H9 (cell line): Measurements from ENCODE around the gene BCLAF1. TPM values are rescaled to one million over a fixed set of nuclear protein-coding genes. Genes with fewer than 3 reads are reported as not detected.

Source experiments
- DNase-seq: peaks from one replicate; pipeline ENCODE4 v3.0.0-alpha.2; 2017
- H2AFZ ChIP-seq: one replicate; pipeline ENCODE4 v1.6.1; 2013; ENCODE audit warnings: mild to moderate bottlenecking, low read length, control low read depth, moderate library complexity
- H2AK5ac ChIP-seq: 2 replicates; pipeline ENCODE4 v1.6.1; 2013; ENCODE audit warnings: low read length, control low read depth, mixed read lengths; ENCODE audit not compliant: insufficient read length
- H2BK120ac ChIP-seq: one replicate; pipeline ENCODE4 v1.6.1; 2013; ENCODE audit warnings: low read depth, mild to moderate bottlenecking, low read length, control low read depth, inconsistent platforms; ENCODE audit not compliant: poor library complexity, severe bottlenecking
- H2BK12ac ChIP-seq: 2 replicates; pipeline ENCODE4 v1.6.1; 2013; ENCODE audit warnings: low read length, control low read depth, mixed read lengths, low read depth; ENCODE audit not compliant: insufficient read length
- H2BK15ac ChIP-seq: 2 replicates; pipeline ENCODE4 v1.6.1; 2013; ENCODE audit warnings: low read depth, low read length, control low read depth
- H2BK20ac ChIP-seq: one replicate; pipeline ENCODE4 v1.6.1; 2013; ENCODE audit warnings: low read depth, mild to moderate bottlenecking, low read length, control low read depth, inconsistent platforms; ENCODE audit not compliant: poor library complexity, severe bottlenecking
- H2BK5ac ChIP-seq: 2 replicates; pipeline ENCODE4 v1.6.1; 2013; ENCODE audit warnings: low read length, control low read depth, mixed read lengths; ENCODE audit not compliant: insufficient read length
- H3K14ac ChIP-seq: 2 replicates; pipeline ENCODE4 v1.6.1; 2013; ENCODE audit warnings: low read length, control low read depth; ENCODE audit not compliant: insufficient read depth
- H3K18ac ChIP-seq: 2 replicates; pipeline ENCODE4 v1.6.1; 2013; ENCODE audit warnings: low read depth, mild to moderate bottlenecking, mixed read lengths, low read length, control low read depth; ENCODE audit not compliant: insufficient read length
- H3K23ac ChIP-seq: 2 replicates; pipeline ENCODE4 v1.6.1; 2013; ENCODE audit warnings: low read length, control low read depth, mixed read lengths, low read depth; ENCODE audit not compliant: insufficient read length
- H3K23me2 ChIP-seq: 2 replicates; pipeline ENCODE4 v1.6.1; 2013; ENCODE audit warnings: low read depth, mild to moderate bottlenecking, mixed read lengths, low read length, control low read depth; ENCODE audit not compliant: insufficient read length, poor library complexity, severe bottlenecking
- H3K27ac ChIP-seq: 2 replicates; pipeline ENCODE4 v1.5.1; 2013; ENCODE audit warnings: low read length, control low read depth, mixed read lengths, low read depth; ENCODE audit not compliant: insufficient read length
- H3K27me3 ChIP-seq: 2 replicates; pipeline ENCODE4 v1.6.1; 2013; ENCODE audit warnings: low read length, control low read depth, inconsistent platforms; ENCODE audit not compliant: insufficient read depth
- H3K4ac ChIP-seq: 2 replicates; pipeline ENCODE4 v1.6.1; 2013; ENCODE audit warnings: low read depth, mild to moderate bottlenecking, control low read depth, inconsistent platforms, low read length, moderate library complexity
- H3K4me1 ChIP-seq: 2 replicates; pipeline ENCODE4 v1.6.1; 2013; ENCODE audit warnings: low read length, control low read depth, inconsistent platforms; ENCODE audit not compliant: insufficient read depth
- H3K4me2 ChIP-seq: 2 replicates; pipeline ENCODE4 v1.6.1; 2013; ENCODE audit warnings: low read length, control low read depth, mixed read lengths; ENCODE audit not compliant: insufficient read length, insufficient read depth
- H3K56ac ChIP-seq: 2 replicates; pipeline ENCODE4 v1.6.1; 2013; ENCODE audit warnings: low read depth, mild to moderate bottlenecking, mixed read lengths, low read length, control low read depth; ENCODE audit not compliant: insufficient read length
- H3K79me1 ChIP-seq: 2 replicates; pipeline ENCODE4 v1.6.1; 2013; ENCODE audit warnings: low read depth, mild to moderate bottlenecking, moderate library complexity, low read length, control low read depth, inconsistent platforms; ENCODE audit not compliant: insufficient read depth, poor library complexity, severe bottlenecking
- H3K79me2 ChIP-seq: 2 replicates; pipeline ENCODE4 v1.6.1; 2013; ENCODE audit warnings: low read length, control low read depth, inconsistent platforms; ENCODE audit not compliant: insufficient read depth
- H3K9ac ChIP-seq: 2 replicates; pipeline ENCODE4 v1.6.1; 2013; ENCODE audit warnings: low read length, control low read depth, mixed read lengths; ENCODE audit not compliant: insufficient read length; ENCODE audit errors: extremely low read depth
- H3K9me3 ChIP-seq: one replicate; pipeline ENCODE4 v1.6.1; 2013; ENCODE audit warnings: low read depth, low read length, inconsistent platforms; ENCODE audit not compliant: control insufficient read depth
- H3T11ph ChIP-seq: one replicate; pipeline ENCODE4 v1.6.1; 2013; ENCODE audit warnings: mild to moderate bottlenecking, low read length, control low read depth, inconsistent platforms
- H4K20me1 ChIP-seq: one replicate; pipeline ENCODE4 v1.6.1; 2013; ENCODE audit not compliant: control insufficient read depth, insufficient read length, insufficient read depth
- H4K5ac ChIP-seq: 2 replicates; pipeline ENCODE4 v1.6.1; 2013; ENCODE audit warnings: low read depth, mild to moderate bottlenecking, mixed read lengths, low read length, control low read depth; ENCODE audit not compliant: insufficient read length
- H4K8ac ChIP-seq: replicated peaks from 2 replicates; pipeline ENCODE4 v1.6.1; 2013; ENCODE audit warnings: low read length, control low read depth, mixed read lengths, low read depth; ENCODE audit not compliant: insufficient read length
- H4K91ac ChIP-seq: 2 replicates; pipeline ENCODE4 v1.6.1; 2013; ENCODE audit warnings: low read depth, mild to moderate bottlenecking, moderate library complexity, mixed read lengths, low read length, control low read depth; ENCODE audit not compliant: insufficient read length
- H3K27ac Mint-ChIP-seq, 3 experiments: 2 replicates in 2 of 3; 3 replicates in 1 of 3; pipeline ENCODE4 v1.8.0; 2020 to 2021; ENCODE audit warnings: mixed read lengths in 3 of 3, mild to moderate bottlenecking in 1 of 3, moderate library complexity in 1 of 3
- H3K27me3 Mint-ChIP-seq: 2 replicates; pipeline ENCODE4 v1.8.0; 2021; ENCODE audit warnings: low read depth, mild to moderate bottlenecking, moderate library complexity, mixed read lengths
- H3K36me3 Mint-ChIP-seq, 3 experiments: 2 replicates in 2 of 3; 3 replicates in 1 of 3; pipeline ENCODE4 v1.8.0; 2020 to 2021; ENCODE audit warnings: low read depth in 3 of 3, mixed read lengths in 3 of 3; ENCODE audit not compliant: insufficient read depth in 1 of 3
- H3K4me1 Mint-ChIP-seq, 2 experiments: 2 replicates each; pipeline ENCODE4 v1.8.0; 2020; ENCODE audit warnings: mixed read lengths in 2 of 2
- H3K4me3 Mint-ChIP-seq, 2 experiments: 2 replicates in 1 of 2; 3 replicates in 1 of 2; pipeline ENCODE4 v1.8.0; 2020 to 2021; ENCODE audit warnings: mild to moderate bottlenecking in 2 of 2, mixed read lengths in 2 of 2, moderate library complexity in 1 of 2
- H3K9me3 Mint-ChIP-seq, 2 experiments: 2 replicates in 1 of 2; 3 replicates in 1 of 2; pipeline ENCODE4 v1.8.0; 2020; ENCODE audit warnings: mild to moderate bottlenecking in 2 of 2, mixed read lengths in 2 of 2, moderate library complexity in 1 of 2
- WGBS: extraction: QIAGEN DNeasy Blood & Tissue Kit; methylation state at CpG from one replicate; pipeline ENCODE4 v1.1.7; 2013; ENCODE audit warnings: missing lambda C conversion rate, low lambda C conversion rate, mixed read lengths; ENCODE audit not compliant: insufficient read length; ENCODE audit errors: extremely low coverage; 5-methylcytosine and 5-hydroxymethylcytosine counted together
- total RNA-seq: library from RNA; stranded (reverse); gene quantifications from 2 replicates; pipeline ENCODE4 v1.2.1, GENCODE V29; 2021
- TF ChIP-seq, protein P1 (sequence below): fragments of 200-600 bp; sonication (generic); conservative IDR thresholded peaks from 3 replicates; pipeline ENCODE4 v1.8.0; 2021; ENCODE audit warnings: antibody characterized with exemption, mild to moderate bottlenecking

Gene BCLAF1
- total RNA-seq, 1 experiment from 2014 or later, result 257 TPM

DNA sequence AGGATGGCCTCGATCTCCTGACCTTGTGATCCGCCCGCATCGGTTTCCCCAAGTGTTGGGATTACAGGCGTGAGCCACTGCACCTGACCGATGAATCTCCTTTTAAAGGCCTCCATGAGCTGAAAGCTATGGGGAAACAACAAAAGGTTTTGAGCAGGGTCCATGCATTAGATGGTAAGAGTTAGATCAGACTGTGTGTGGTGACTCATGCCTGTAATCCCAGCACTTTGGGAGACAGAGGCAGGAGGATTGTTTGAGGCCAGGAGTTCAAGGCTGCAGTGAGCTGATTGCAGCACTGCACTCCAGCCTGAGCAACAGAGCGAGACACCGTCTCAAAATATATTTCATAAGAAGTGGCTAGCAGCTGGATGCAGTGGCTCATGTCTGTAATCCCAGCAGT, 41.0 kb upstream of the BCLAF1 start:
- Histone ChIP-seq H2BK15ac (no peak overlapping the region), H2AK5ac (no peak overlapping the region), H3K4me2 (no peak overlapping the region), H3K4ac (no peak overlapping the region), H3K56ac (no peak overlapping the region), H3K23ac (no peak overlapping the region), H3K27ac (no peak overlapping the region), H3K27me3 (no peaks in the 10 kb centered on the region), H2BK5ac (no peak overlapping the region), H3K14ac (no peak overlapping the region), H4K20me1 (no peaks in the 10 kb centered on the region), H2AFZ (no peak overlapping the region), H3K9ac (no peak overlapping the region), H3K4me1 (no peaks in the 10 kb centered on the region), H4K91ac (no peak overlapping the region), H3K79me2 (no peaks in the 10 kb centered on the region), H3K9me3 (no peaks in the 10 kb centered on the region), H4K5ac (no peak overlapping the region), H3T11ph (no peak overlapping the region), H4K8ac (no peak overlapping the region), H3K18ac (no peak overlapping the region), H2BK120ac (no peak overlapping the region), H2BK12ac (no peak overlapping the region), H3K79me1 (no peaks in the 10 kb centered on the region), H2BK20ac (no peak overlapping the region), H3K23me2 (no peaks in the 10 kb centered on the region)
- TF ChIP-seq, protein P1, sequence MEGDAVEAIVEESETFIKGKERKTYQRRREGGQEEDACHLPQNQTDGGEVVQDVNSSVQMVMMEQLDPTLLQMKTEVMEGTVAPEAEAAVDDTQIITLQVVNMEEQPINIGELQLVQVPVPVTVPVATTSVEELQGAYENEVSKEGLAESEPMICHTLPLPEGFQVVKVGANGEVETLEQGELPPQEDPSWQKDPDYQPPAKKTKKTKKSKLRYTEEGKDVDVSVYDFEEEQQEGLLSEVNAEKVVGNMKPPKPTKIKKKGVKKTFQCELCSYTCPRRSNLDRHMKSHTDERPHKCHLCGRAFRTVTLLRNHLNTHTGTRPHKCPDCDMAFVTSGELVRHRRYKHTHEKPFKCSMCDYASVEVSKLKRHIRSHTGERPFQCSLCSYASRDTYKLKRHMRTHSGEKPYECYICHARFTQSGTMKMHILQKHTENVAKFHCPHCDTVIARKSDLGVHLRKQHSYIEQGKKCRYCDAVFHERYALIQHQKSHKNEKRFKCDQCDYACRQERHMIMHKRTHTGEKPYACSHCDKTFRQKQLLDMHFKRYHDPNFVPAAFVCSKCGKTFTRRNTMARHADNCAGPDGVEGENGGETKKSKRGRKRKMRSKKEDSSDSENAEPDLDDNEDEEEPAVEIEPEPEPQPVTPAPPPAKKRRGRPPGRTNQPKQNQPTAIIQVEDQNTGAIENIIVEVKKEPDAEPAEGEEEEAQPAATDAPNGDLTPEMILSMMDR, result no peak
- H3K27ac Mint-ChIP-seq, result no peak overlapping the region
- no peaks in the 10 kb centered on the region for H3K36me3 Mint-ChIP-seq
- no CpG with 5 or more reads among the region's 8 CpGs for WGBS
- no peaks in the 10 kb centered on the region for H3K27me3 Mint-ChIP-seq
- no peaks in the 10 kb centered on the region for H3K9me3 Mint-ChIP-seq
- DNase-seq, result no peak
- peaks cover 6% of the 10 kb centered on the region in 2 experiments; a peak in 3 of 4 replicates for H3K4me1 Mint-ChIP-seq
- H3K4me3 Mint-ChIP-seq, result no peak overlapping the region
